GM19324 (cell line): ENCODE measurements around the gene CERKL.

Source experiments
- ATAC-seq: cut with Tn5 transposase; IDR thresholded peaks from one replicate; pipeline ENCODE4 v1.9.1; 2021; ENCODE audit warnings: mild to moderate bottlenecking, moderate library complexity; ENCODE audit not compliant: unreplicated experiment, low FRiP score

Gene CERKL

DNA sequence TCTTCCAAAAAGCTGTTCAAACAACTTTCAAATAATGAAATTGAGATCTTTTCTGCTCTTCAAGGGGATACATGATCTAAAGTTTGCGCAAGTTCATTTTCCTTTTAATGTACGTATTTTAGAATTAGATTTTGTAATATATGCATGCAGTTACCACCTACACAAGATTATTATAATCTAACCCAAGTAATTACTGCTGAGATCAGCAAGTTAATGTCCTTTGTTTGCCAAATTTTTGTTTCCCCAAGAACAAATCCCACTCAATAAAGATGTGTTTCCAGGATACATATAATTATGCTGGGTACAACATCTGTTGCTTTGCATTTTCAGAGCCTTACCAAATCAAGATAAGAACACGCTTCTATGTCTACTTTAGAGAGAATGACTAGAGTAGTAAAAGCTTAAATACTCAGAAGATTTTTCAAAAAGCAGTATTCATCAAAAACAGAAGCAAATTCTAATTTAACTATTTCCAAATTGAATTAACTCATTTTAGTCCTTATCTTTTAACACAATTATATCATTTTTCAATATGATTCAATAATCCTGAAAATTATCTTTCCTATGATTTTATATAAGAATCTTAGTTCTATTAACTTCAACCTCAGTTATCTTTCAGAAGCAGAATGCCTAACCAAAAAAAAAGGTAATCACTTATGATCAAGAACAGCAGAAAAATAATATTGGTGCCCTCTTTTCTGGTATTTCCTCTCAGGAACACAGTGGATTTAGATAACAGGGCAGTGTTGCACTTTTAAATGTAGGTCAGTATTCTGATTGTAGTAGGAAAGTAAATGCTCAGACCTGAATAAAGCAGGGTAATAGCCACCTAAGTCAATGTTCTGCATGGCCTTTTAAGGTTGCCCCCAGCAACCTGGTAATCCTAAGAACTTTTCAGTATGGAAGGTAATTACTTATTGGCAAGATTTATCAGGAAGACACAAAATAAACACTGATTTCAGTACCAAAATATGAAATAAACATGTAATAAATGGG, 28.0 kb downstream of the CERKL start:
- no peak for ATAC-seq

DNA sequence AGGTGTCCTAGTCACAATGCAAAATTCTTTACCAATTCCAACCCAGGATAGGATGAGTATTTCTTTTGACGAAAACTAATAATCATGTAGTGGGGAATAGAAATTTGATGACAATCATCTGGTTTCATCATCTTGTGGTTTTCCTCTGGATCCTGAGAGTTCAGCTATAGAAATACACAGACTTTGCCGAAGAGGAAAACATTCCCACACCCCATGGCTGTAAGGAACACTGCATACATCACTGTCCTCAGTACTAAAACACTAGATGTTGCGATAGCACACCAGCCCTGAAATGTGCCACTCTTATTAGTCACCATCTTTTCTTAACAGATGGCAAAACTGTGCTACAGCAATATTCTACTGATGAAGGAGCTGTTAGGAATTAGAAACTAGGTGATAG, 29.4 kb downstream of the CERKL start:
- no peak for ATAC-seq

DNA sequence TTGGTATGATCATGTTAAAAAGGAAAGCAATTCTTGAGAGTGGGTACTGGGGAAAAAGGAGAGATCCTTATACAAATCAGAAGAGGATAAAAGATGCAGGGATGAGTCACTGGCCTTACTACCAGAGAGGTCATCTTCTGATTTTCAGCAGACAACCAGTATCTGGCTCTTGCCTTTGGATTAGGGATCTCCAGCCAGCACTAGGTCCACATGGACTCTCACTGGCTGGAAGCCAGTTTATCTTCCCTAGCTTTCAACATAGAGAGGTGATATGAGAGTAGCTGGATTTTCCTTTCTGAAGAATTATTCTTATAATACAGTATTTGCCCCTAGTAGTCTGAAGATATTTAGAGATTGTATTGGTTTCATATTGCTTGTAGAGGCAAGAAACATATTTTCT, 30.2 kb downstream of the CERKL start:
- ATAC-seq, result no peak

DNA sequence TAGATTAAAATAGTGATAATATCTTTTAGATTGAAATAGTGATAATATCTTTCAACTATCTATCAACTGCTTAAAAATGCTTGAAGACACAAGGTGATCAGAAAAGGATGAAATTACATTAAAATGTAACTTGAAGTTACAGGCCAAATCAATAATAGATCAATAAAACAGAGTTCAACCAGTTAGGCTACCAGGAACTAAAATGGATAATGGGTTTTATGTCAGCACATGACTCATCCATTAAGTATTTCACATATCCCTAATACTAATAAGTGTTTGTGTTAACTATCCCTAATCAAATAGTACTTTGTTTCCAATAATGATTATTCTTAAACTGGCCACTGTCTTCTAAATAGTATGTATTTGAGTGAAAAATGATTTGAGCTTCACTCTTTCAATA, 33.7 kb downstream of the CERKL start:
- ATAC-seq, result no peak

GRCh38 chr2:181621779-181622490, 35.0 kb downstream of the CERKL start:
- ATAC-seq, result no peak

DNA sequence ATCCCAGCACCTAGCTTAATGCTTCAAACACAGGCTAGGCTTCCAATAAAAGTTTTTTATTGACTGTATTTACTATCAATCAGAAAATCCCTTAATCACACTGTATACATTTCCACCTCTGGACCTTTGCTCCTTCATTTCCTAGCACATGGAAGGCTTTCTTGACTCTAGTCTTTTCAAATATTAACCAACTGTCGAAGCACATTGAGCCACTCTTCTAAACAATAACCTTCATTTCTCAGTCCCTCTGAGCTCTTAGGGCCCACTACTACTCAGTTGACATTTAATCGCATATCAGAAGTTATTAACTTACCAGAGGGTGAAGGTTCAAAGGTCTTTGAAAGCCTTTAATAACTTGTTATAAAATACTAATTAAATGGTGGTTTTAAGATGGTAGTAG, 37.4 kb downstream of the CERKL start:
- no peak for ATAC-seq

DNA sequence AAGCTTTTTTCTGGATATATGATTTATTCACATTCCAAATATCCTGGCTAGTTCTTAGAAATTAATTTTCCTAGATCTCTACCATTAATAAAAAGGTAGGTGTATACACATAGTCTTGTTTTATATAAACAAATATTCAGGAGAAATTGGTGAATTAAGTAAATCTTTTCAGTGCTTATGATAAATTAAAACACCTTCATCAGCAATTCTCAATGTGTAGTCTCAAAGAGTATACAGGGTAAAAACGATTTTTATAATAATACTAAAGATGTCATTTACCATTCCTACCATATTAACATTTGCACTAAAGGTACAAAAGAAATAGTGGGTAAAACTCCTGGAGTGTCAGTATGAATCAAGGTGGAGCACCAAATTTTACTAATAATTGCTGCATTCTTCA, 40.2 kb downstream of the CERKL start:
- no peak for ATAC-seq

DNA sequence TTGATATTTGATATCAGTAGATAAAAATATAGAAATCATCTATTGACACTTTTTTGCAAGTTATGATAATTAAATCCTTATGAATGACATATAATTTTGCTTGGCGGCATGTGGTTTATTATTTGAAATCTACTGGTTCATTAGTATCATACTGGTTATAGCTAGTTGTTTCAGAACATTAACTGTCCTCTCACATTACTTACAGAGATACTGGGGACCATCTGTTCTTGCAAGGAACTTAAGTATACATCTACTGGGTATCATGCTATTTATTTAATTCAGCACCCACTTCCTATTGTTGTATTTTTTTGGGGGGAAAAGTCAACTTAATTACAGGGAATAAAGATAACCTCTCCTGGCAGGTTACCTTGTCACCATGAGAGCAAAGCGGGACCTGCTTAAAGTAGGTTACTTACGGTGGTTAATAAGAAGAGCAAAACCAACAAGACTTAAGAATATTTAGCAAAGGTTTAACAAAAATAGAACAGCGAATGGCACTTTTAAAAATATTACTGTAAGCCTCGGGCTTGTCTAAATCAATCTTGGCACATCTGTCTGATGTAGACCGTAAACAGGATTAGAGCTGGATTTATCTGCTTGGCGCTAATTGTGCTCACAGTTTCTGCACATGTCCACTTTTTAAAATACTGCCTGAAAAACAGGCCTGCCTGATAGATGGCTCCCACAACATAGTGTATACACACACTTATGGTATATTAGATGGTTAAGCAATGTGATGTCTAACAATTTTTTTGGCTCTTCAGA, 41.8 kb downstream of the CERKL start:
- no peak for ATAC-seq

DNA sequence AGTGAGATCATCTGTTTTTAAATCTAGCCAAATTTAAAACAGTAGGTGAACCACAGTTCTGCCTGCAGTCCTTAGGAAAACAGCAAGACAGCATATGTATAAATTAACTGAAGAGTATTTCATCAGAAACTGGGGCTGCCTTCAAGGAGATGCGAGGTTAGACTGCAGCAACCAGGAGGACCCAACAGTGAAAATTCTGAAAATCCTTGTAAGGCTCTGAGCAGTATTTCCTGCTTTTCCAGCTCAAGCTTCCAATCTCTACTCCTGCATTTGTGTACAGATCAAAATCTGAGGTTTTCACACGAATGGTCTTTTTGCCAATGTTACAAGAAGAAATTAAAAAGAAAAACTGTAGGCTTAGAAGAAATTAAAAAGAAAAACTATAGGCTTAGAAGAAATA, 43.7 kb downstream of the CERKL start:
- no peak for ATAC-seq

DNA sequence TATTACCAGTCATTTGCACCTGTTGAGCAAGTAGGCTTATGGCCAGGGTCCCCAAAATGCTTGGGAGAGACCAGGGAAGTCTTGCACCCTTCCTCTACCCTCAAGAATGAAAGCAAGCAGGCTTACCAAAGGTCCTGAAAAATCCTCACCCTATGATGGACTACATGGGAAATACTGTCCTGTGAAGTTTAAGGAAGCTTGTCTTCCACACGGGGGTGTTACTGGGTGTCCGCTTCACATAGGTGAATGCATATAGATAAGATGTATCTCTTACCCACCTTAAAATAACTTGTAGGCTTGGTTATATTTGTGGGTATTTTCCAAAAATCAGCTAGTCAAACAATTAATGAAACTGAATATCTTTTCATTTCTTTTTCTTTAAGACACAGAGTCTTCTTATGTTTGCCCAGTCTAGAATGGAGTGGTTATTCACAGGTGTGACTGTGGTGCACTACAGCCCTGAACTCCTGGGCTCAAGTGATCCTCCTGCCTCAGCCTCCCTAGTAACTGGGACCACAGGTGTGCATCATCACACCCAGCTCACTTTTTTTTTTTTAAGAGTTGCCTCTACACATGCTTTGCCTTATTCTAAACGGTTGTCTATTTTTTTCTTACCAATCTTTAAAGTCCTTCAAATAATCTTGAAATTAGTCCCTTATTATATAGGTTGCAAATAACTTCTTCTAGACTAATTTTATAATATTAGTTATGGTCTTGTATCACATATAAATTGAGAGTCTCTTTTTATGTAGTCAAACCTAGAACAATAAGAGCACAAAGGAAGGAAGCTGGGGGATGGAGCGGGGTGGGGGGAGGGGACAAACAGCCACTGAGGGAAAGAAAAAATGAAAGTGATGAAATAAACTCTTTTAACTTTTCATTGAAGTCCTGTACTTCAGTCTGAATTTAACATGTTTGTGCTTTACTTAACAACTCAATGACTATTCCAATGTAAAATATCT, 49.0 kb downstream of the CERKL start:
- no peak for ATAC-seq

DNA sequence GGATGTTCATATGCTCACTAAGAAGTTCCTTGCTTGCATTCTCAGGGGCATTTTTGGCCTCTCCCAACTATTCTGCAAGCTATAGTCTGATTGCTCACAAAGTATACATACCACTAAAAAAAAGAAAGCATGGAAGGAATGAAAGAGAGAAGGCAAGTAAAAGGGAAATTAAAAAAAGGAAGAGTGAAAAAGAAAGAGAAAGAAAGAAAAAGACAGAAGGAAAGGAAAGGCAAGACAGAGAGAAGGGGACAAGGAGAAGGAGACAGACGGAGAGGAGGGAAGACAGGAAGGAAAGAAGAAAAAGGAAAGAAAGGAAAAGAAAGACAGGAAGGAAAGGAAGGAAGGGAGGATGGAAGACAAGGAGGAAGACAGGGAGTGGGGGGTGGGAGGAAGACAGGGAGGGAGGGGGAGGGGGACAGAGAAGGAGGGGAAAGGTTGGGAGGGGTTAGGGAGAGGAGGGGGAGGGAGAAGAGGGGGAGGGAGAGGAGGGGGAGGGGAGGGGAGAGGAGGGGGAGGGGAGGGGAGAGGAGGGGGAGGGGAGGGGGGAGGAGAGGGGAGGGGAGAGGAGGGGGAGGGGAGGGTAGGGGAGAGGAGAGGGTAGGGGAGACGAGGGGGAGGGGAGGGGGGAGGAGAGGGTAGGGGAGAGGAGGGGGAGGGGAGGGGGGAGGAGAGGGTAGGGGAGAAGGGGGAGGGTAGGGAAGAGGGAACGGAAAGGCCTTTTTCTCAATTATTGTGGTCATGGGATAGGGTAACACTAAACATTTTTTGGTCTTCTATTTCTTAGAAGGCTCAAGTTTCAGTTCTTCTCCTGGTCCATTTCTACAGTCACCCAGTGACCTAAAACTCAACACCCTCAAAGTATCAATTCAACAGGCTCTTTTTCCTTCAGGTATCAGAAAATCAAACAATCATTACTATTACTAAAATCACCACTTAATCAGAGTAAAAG, 50.7 kb downstream of the CERKL start:
- no peak for ATAC-seq

DNA sequence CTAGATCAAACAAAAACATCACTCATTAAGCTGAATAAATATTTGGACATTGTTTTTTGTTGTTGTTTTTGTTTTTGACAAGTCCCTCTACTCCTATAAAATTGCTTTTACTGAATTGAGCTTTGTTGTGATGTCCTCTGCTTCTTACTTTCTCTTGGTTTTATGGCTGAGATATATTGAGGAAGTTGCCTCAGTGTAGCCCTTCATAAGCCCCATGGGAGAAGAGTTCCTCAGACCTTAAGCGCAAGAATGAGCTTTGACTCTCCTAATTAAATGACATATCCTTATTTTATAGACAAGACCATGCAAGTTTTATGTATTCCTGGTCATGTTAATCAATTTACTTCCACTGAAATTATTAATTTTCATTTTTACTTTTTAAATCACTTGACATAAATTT, 54.9 kb downstream of the CERKL start:
- no peak for ATAC-seq

DNA sequence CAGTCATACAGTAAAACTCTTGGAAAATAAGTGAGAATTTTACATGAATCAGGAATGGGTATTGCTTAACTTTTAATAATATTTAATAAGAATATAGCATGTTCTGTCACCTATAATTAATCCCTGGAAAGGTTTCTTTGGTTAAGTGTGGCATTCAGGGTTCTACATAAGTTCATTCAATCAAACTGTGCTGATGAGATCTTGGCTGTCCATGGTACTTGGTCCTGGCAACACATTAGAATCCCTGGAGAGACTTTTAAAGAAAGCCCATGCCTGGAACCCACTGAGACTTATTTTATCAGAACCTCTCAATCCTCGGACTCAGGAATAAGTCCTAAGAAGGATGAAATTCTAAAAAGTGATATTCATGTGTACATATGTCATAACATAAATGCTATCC, 60.3 kb downstream of the CERKL start:
- ATAC-seq, result no peak

DNA sequence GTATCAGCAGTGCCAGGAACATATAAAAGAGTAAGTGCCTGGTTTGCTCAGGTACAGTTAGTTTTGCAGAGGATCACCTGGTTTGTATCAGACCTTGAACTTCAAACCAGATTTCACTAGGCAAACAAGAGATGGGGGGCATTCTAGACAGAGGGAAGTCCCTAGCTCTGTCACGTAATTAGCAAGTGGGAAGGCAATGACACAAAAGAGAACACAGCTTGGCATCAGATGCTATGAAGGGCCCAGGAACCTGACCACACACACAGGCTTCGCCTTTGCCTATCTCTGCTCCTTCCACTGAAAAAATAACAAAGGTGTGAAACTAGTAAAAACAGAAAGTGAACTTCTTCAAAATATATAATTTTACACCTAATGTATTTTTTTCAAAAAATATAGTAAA, 62.6 kb downstream of the CERKL start:
- ATAC-seq, result no peak

DNA sequence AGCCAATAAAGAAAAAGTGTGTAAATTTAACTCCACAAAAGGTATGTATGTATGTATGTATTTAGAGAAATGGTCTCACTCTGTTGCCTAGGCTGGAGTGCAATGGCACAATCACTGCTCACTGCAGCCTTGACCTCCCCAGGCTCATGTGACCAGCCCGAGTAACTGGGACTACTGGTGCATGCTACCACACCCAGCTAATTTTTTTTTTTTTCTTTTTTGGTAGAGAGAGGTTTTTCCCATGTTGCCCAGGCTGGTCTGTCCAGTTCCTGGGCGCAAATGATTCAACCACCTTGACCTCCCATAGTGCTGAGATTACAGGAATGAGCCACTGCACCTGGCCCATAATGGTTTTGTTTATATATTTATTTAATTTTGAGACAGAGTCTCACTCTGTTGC, 67.1 kb downstream of the CERKL start:
- ATAC-seq, result no peak

GRCh38 chr2:181588546-181588945, 68.4 kb downstream of the CERKL start:
- ATAC-seq, result no peak

DNA sequence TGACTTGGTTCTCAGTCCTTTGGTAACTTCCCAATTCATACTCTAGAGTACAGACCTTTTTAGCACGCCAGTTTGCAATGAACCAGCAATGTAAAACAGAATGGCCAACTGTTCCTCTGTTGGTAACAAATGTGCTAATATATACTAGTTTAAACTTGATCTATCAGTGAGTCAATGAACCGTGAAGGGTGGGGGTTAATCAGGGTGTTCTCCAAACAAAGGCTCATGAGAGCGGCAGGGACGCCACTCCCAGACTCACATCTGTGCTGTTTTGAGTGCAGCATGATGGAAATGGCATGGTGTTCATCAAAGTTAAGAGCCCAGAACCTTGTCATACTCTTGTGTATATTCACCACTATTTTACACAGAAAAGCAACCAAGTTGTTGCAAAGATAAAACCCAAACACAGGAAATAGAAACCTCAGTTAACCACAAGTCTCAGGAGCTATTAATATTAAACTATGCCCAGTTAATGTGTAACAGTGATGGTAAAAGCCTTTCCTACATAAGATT, 70.3 kb downstream of the CERKL start:
- ATAC-seq, result peak; percentile 97

- no peak for ATAC-seq
Measured at GRCh38 chr2:181585732-181586131, 71.2 kb downstream of the CERKL start.

DNA sequence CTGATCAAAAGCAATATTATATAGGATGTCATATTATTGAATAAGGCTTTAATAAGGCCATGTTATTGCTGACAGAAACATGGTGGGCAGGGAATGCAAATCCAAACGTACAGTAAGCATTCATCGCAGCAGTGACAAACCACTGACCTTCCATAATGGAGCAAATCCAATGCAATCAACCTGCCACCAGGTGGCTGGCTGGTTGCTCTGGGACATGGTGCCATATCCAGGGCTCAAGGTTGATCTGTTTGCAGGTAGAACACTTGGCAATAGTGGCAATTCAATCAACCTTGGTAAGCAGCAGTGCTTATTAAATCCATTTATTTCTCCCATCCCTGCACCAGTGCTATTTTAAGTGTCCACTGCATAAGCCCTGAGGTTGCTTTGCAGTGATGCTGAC, 75.4 kb downstream of the CERKL start:
- no peak for ATAC-seq
